CD4-positive, alpha-beta T cell (primary cell): ENCODE measurements around the gene HIBADH. TPM values are rescaled to one million over a fixed set of nuclear protein-coding genes. Genes with fewer than 3 reads are reported as not detected.

Experiments used
- ATAC-seq: fragments of 200-7000 bp; cut with Tn5 transposase; one replicate; pipeline ENCODE4 v1.10.0; 2022; ENCODE audit warnings: mild to moderate bottlenecking; ENCODE audit not compliant: poor library complexity
- CTCF ChIA-PET: fragments of 350-600 bp; sonication (Branson Sonifier 250); formaldehyde crosslinking; loops from one replicate; lab custom pipeline; 2021; ENCODE audit warnings: antibody characterized with exemption, inconsistent platforms; lab: Charles Lee
- POLR2A ChIA-PET: fragments of 350-600 bp; sonication (Branson Sonifier 250); formaldehyde crosslinking; loops from one replicate; lab custom pipeline; 2021; ENCODE audit warnings: antibody characterized with exemption, inconsistent platforms; lab: Charles Lee
- DNase-seq, 14 experiments: peaks; one replicate each; pipeline ENCODE4 v3.0.0-alpha.2; 2013 to 2020; ENCODE audit warnings: mixed read lengths in 2 of 14
- H3K27ac ChIP-seq, 2 donors: one replicate each; pipeline versions ENCODE4 v1.5.1 to v1.7.0; 2013; ENCODE audit warnings: low read length in 2 of 2, low read depth in 1 of 2, mild to moderate bottlenecking in 1 of 2
- H3K27me3 ChIP-seq, 2 experiments: 1 replicate in 1 of 2; 2 replicates in 1 of 2; pipeline versions ENCODE4 v1.6.1 to v1.7.0; 2013; ENCODE audit warnings: low read length in 2 of 2, control low read depth in 1 of 2, mild to moderate bottlenecking in 1 of 2, moderate library complexity in 1 of 2; ENCODE audit not compliant: insufficient read depth in 2 of 2, control insufficient read depth in 1 of 2
- H3K36me3 ChIP-seq: one replicate; pipeline ENCODE4 v1.6.1; 2013; ENCODE audit warnings: low read length, control low read depth; ENCODE audit not compliant: insufficient read depth
- H3K4me1 ChIP-seq: one replicate; pipeline ENCODE4 v1.6.1; 2013; ENCODE audit warnings: low read length, control low read depth; ENCODE audit not compliant: insufficient read depth
- H3K4me3 ChIP-seq: one replicate; pipeline ENCODE4 v1.5.1; 2013; ENCODE audit warnings: mild to moderate bottlenecking, low read length, moderate library complexity
- H3K9me3 ChIP-seq, 2 experiments: 1 replicate in 1 of 2; 2 replicates in 1 of 2; pipeline versions ENCODE4 v1.6.1 to v1.7.0; 2013; ENCODE audit warnings: low read length in 2 of 2, mild to moderate bottlenecking in 2 of 2, control low read depth in 1 of 2, moderate library complexity in 1 of 2; ENCODE audit not compliant: control insufficient read depth in 1 of 2, insufficient read depth in 1 of 2
- H3K27ac Mint-ChIP-seq: one replicate; pipeline ENCODE4 v1.8.0; 2020; ENCODE audit warnings: mixed read lengths
- H3K27me3 Mint-ChIP-seq: one replicate; pipeline ENCODE4 v1.8.0; 2021; ENCODE audit warnings: mixed read lengths
- H3K36me3 Mint-ChIP-seq: one replicate; pipeline ENCODE4 v1.8.0; 2021; ENCODE audit warnings: low read depth, mixed read lengths
- H3K4me1 Mint-ChIP-seq: one replicate; pipeline ENCODE4 v1.8.0; 2021; ENCODE audit warnings: low read depth, mixed read lengths
- H3K4me3 Mint-ChIP-seq: one replicate; pipeline ENCODE4 v1.8.0; 2020; ENCODE audit warnings: mild to moderate bottlenecking, mixed read lengths
- H3K9me3 Mint-ChIP-seq: one replicate; pipeline ENCODE4 v1.8.0; 2020; ENCODE audit warnings: mixed read lengths
- CTCF ChIP-seq: fragments of 200-600 bp; IDR thresholded peaks from one replicate; pipeline ENCODE4 v1.8.0; 2022; ENCODE audit warnings: antibody characterized with exemption, mild to moderate bottlenecking
- intact Hi-C, 2 experiments: fragments of 100-400 bp; cut with DNase I in 1 of 2; cut with micrococcal nuclease in 1 of 2; formaldehyde crosslinking; loops; one replicate each; pipeline versions ENCODE4 v1.15.1 to v1.9.0; 2023 to 2025; cut with DNase I, micrococcal nuclease
- total RNA-seq, 174 experiments: library from RNA in 2 of 174; stranded (reverse) in 2 of 174; gene quantifications; one replicate each; pipeline ENCODE4 v1.2.3 and lab custom pipeline; 2021 to 2026

HIBADH gene
- total RNA-seq, 2 experiments from 2014 or later = 6.3 to 8.4 TPM

DNA sequence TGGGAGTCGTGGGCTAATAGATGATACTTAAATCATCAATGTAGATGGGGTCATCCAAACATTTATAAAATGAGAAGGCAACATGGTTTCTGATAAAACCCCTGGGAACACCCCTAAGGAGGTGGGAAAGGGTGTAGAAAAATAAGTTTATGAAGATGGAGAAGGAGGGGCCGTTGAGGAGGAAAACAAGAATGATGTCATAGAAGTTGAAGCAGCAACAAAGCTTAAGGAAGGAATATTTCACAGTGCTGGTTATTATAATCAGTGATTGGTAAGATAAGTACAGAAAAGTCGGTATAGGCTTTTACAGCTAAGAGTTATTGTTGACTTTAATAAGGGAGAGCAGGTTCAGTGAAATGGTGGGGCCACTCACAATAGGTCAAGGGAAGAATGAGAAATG, 9.0 kb upstream of the HIBADH start:
- Histone ChIP-seq H3K36me3 (no peaks in the 10 kb centered on the region), H3K27ac (no peak overlapping the region), H3K4me3 (no peak overlapping the region), H3K4me1 (no peaks in the 10 kb centered on the region), H3K27me3 (peaks cover 0 to 3% of the 10 kb centered on the region in 2 experiments), H3K9me3 (no peaks in the 10 kb centered on the region)
- intact Hi-C loops = no loop called here
- CTCF ChIA-PET = no interaction called here
- Mint-ChIP-seq H3K4me3 (no peak overlapping the region), H3K4me1 (no peaks in the 10 kb centered on the region), H3K9me3 (no peaks in the 10 kb centered on the region), H3K36me3 (no peaks in the 10 kb centered on the region), H3K27me3 (no peaks in the 10 kb centered on the region), H3K27ac (no peak overlapping the region)
- TF ChIP-seq CTCF = no peak
- POLR2A ChIA-PET = no interaction called here
- ATAC-seq = no peak
- DNase-seq = no peak

DNA sequence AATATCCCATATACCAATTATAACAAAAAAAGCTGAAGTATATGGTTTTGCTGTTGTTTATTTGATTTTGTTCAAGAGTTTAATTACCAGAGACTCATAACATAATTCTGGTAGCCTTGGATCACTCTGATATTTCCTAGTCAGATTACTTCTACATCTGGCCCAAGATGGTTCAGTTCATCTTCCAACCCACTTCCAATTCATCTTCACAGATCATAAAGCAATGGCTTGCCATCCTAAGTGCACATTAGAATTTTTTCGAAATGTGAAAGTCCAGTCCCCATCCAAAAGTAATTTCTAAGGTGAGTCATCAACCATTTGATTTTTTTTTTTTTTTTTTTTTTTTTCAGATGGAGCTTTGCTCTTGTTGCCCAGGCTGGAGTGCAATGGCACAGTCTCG, 8.0 kb upstream of the HIBADH start:
- ChIA-PET CTCF (interaction anchor here (0.6 kb wide), 2 partner anchors 84 to 112 kb away, joined by 3 read pairs; no protein-coding TSS in a partner anchor), POLR2A (no interaction called here)
- H3K36me3 ChIP-seq = no peaks in the 10 kb centered on the region
- no peaks in the 10 kb centered on the region for H3K9me3 ChIP-seq
- no peak for DNase-seq
- Mint-ChIP-seq H3K9me3 (no peaks in the 10 kb centered on the region), H3K4me3 (no peak overlapping the region), H3K27ac (no peak overlapping the region), H3K27me3 (no peaks in the 10 kb centered on the region), H3K4me1 (no peaks in the 10 kb centered on the region), H3K36me3 (no peaks in the 10 kb centered on the region)
- H3K27me3 ChIP-seq = peaks cover 0 to 3% of the 10 kb centered on the region in 2 experiments
- H3K27ac ChIP-seq = no peak overlapping the region
- no peaks in the 10 kb centered on the region for H3K4me1 ChIP-seq
- no peak for ATAC-seq
- TF ChIP-seq CTCF = no peak
- intact Hi-C loops = no loop called here
- H3K4me3 ChIP-seq = no peak overlapping the region

GRCh38 chr7:27670177-27670576, 7.5 kb upstream of the HIBADH start:
- Histone ChIP-seq H3K27me3 (peaks cover 0 to 3% of the 10 kb centered on the region in 2 experiments), H3K4me1 (no peaks in the 10 kb centered on the region), H3K4me3 (no peak overlapping the region), H3K27ac (no peak overlapping the region), H3K9me3 (no peaks in the 10 kb centered on the region), H3K36me3 (no peaks in the 10 kb centered on the region)
- H3K4me1 Mint-ChIP-seq = no peaks in the 10 kb centered on the region
- POLR2A ChIA-PET = no interaction called here
- no peaks in the 10 kb centered on the region for H3K36me3 Mint-ChIP-seq
- no peak for DNase-seq
- intact Hi-C loops = no loop called here
- no peaks in the 10 kb centered on the region for H3K9me3 Mint-ChIP-seq
- H3K4me3 Mint-ChIP-seq = no peak overlapping the region
- CTCF ChIA-PET = no interaction called here
- no peaks in the 10 kb centered on the region for H3K27me3 Mint-ChIP-seq
- ATAC-seq = no peak
- no peak overlapping the region for H3K27ac Mint-ChIP-seq
- TF ChIP-seq CTCF = no peak
